D721Med (cell line): Measurements from ENCODE around the gene CBR1.

Experiments
- DNase-seq: peaks from one replicate; pipeline ENCODE4 v3.0.0; 2011; ENCODE audit warnings: low spot score; ENCODE audit not compliant: insufficient read length
- FAIRE-seq: peaks from 2 replicates; lab custom pipeline; 2011; peaks lifted over from hg19 to GRCh38; lab: Jason Lieb, UNC
- TF ChIP-seq, protein P1 (sequence below): IDR thresholded peaks from 2 replicates; pipeline ENCODE4 v1.5.1; 2012; ENCODE audit warnings: mild to moderate bottlenecking, control low read depth; ENCODE audit not compliant: insufficient read depth; ENCODE audit errors: missing control alignments

The CBR1 gene

GRCh38 chr21:36038701-36039497, 30.9 kb upstream of the CBR1 start:
- DNase-seq (no peak), FAIRE-seq (no peak)
- TF ChIP-seq, protein P1, sequence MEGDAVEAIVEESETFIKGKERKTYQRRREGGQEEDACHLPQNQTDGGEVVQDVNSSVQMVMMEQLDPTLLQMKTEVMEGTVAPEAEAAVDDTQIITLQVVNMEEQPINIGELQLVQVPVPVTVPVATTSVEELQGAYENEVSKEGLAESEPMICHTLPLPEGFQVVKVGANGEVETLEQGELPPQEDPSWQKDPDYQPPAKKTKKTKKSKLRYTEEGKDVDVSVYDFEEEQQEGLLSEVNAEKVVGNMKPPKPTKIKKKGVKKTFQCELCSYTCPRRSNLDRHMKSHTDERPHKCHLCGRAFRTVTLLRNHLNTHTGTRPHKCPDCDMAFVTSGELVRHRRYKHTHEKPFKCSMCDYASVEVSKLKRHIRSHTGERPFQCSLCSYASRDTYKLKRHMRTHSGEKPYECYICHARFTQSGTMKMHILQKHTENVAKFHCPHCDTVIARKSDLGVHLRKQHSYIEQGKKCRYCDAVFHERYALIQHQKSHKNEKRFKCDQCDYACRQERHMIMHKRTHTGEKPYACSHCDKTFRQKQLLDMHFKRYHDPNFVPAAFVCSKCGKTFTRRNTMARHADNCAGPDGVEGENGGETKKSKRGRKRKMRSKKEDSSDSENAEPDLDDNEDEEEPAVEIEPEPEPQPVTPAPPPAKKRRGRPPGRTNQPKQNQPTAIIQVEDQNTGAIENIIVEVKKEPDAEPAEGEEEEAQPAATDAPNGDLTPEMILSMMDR: no peak

DNA sequence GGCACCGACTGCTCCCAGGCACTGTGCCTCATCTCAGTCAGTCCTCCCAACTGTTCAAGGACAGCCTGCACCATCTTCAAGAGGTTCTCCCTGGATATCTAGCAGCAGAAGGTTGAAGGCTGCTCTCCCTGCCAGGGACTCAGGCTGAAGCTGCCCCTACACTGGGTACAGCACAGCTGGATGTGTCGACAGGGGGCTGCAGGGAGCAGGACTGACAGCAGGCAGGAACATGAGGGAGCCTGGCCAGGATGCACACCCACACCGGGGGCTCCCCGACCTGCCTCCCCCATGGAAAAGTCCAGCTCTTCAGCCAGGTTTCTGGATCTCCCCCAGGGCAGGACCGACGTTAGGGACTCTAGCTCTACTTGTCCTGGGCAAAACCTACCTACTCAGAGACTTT, 30.0 kb upstream of the CBR1 start:
- FAIRE-seq (no peak), DNase-seq (no peak)
- TF ChIP-seq, protein P1: no peak

DNA sequence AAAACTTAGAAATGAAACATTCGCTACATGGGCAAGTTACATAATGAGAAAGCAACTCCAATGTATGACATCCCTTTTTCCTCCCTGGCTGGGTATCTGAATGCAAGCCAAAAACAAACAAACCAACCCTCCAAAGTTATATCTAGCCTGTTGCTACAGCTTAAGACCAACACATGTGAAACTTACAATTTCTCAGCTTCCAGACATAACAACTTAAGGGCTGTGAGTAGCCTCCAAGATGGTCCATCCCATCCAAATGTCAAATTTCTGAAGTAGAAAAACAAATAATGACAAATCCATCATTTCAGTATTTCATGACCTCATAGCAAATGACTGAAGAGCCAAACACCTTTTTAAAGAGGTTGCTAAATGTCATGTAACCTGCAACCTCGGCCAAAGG, 29.4 kb upstream of the CBR1 start:
- no peak for DNase-seq
- TF ChIP-seq, protein P1: no peak
- FAIRE-seq: no peak

- DNase-seq (no peak), FAIRE-seq (no peak)
- TF ChIP-seq, protein P1: no peak
Observed at GRCh38 chr21:36041910-36042309, 27.9 kb upstream of the CBR1 start.

GRCh38 chr21:36044056-36044455, 25.8 kb upstream of the CBR1 start:
- TF ChIP-seq, protein P1: no peak
- DNase-seq (no peak), FAIRE-seq (no peak)

DNA sequence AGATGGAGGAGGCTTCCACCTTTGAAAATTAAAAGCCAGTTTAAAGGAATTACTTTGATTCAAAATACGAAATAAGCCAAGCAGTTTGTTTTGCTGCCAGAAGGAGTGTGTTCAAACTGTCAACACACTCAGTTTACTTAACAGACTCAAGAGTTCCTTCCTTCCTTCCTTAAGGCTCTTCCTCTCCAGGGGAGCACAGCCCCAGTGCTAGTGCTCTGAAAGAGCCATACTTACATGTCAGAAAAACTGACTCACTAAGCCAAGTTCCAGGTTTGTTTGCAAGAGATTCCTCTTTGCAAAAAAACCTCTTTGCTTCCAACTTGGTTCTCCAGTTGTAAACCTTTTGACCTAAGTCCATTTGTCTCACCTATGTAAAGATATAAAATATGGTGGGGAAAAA, 23.8 kb upstream of the CBR1 start:
- FAIRE-seq (no peak), DNase-seq (no peak)
- TF ChIP-seq, protein P1: no peak

GRCh38 chr21:36047139-36047538, 22.7 kb upstream of the CBR1 start:
- DNase-seq (no peak), FAIRE-seq (no peak)
- TF ChIP-seq, protein P1: no peak
